NCI-H446 (cell line): ENCODE data around the gene IGF1R.

ENCODE experiments used
- DNase-seq, 2 experiments: peaks; one replicate each; lab custom pipeline; 2025; lab: John Stamatoyannopoulos, UW

Gene IGF1R

GRCh38 chr15:98859149-98859548 lies 210.8 kb downstream of the IGF1R start:
- DNase-seq, result no peak

GRCh38 chr15:98860281-98861041 lies 212.1 kb downstream of the IGF1R start:
- no peak for DNase-seq

GRCh38 chr15:98861188-98861587 lies 212.8 kb downstream of the IGF1R start:
- DNase-seq, result no peak

GRCh38 chr15:98863983-98864382 lies 215.6 kb downstream of the IGF1R start:
- no peak for DNase-seq

GRCh38 chr15:98865397-98866339 lies 217.3 kb downstream of the IGF1R start:
- no peak for DNase-seq

- no peak for DNase-seq
Observed at GRCh38 chr15:98866511-98866910, 218.2 kb downstream of the IGF1R start.

- DNase-seq, result no peak
Observed at GRCh38 chr15:98868564-98868963, 220.2 kb downstream of the IGF1R start.

GRCh38 chr15:98870788-98871187 lies 222.4 kb downstream of the IGF1R start:
- no peak for DNase-seq

GRCh38 chr15:98872774-98873173 lies 224.4 kb downstream of the IGF1R start:
- no peak for DNase-seq

GRCh38 chr15:98873441-98874218 lies 225.3 kb downstream of the IGF1R start:
- DNase-seq, result no peak

- no peak for DNase-seq
Observed at GRCh38 chr15:98874370-98874769, 226.0 kb downstream of the IGF1R start.

- no peak for DNase-seq
Observed at GRCh38 chr15:98874773-98875172, 226.4 kb downstream of the IGF1R start.

- DNase-seq, result no peak
Observed at GRCh38 chr15:98875309-98875708, 227.0 kb downstream of the IGF1R start.

- DNase-seq, result no peak
Observed at GRCh38 chr15:98876451-98877369, 228.4 kb downstream of the IGF1R start.

- no peak for DNase-seq
Observed at GRCh38 chr15:98878172-98878571, 229.8 kb downstream of the IGF1R start.

- DNase-seq, result no peak
Observed at GRCh38 chr15:98878862-98879261, 230.5 kb downstream of the IGF1R start.

GRCh38 chr15:98881526-98882520 lies 233.5 kb downstream of the IGF1R start:
- peak in 1 of 2 experiments; percentile 65 for DNase-seq

- no peak for DNase-seq
Observed at GRCh38 chr15:98883478-98883877, 235.1 kb downstream of the IGF1R start.

GRCh38 chr15:98884894-98885293 lies 236.6 kb downstream of the IGF1R start:
- DNase-seq, result peak in 1 of 2 experiments; percentile 12

GRCh38 chr15:98887976-98888375 lies 239.6 kb downstream of the IGF1R start:
- no peak for DNase-seq
